Smooth muscle cell of bladder (primary cell): ENCODE results near the gene PTPN11. TPM values are rescaled to one million over a fixed set of nuclear protein-coding genes. Genes with fewer than 3 reads are reported as not detected.

Source experiments
- total RNA-seq: library from RNA; depleted of rRNA; stranded (reverse); fragments of >200 nt; gene quantifications from 2 replicates; pipeline ENCODE4 v1.2.3, GENCODE V29; 2014

Gene PTPN11
- 89.3 and 130 TPM in 2 replicates for total RNA-seq

GRCh38 chr12:112418608-112419296 lies at the start of gene PTPN11:
Gene PTPN11 (plus strand): TSS chr12:112418947. CDS start chr12:112419112, 165 bp downstream.

GRCh38 chr12:112381883-112382796 lies 36.6 kb upstream of the PTPN11 start, which contains the start of gene HECTD4:
Gene HECTD4 (minus strand): TSS chr12:112382431. CDS start chr12:112382128, 303 bp downstream.

GRCh38 chr12:112409064-112409905 lies 9.5 kb upstream of the PTPN11 start, which contains the start of gene RPL6:
Gene RPL6 (minus strand): TSS chr12:112409605. CDS start chr12:112408656, 949 bp downstream.

Other genes starting within 250 kb of the PTPN11 start
- 16.5 and 19.4 TPM in 2 replicates for gene HECTD4, start 36.5 kb upstream of the PTPN11 start, total RNA-seq
- 986 and 1,061 TPM in 2 replicates for gene RPL6, start 9.3 kb upstream of the PTPN11 start, total RNA-seq